ENCODE data around the gene WASHC1.
"Not testable (repeated sequence)": the region's sequence is repeated elsewhere in the genome, so short reads cannot be mapped to it uniquely, and the experiment has no call there.

WASHC1 gene

DNA sequence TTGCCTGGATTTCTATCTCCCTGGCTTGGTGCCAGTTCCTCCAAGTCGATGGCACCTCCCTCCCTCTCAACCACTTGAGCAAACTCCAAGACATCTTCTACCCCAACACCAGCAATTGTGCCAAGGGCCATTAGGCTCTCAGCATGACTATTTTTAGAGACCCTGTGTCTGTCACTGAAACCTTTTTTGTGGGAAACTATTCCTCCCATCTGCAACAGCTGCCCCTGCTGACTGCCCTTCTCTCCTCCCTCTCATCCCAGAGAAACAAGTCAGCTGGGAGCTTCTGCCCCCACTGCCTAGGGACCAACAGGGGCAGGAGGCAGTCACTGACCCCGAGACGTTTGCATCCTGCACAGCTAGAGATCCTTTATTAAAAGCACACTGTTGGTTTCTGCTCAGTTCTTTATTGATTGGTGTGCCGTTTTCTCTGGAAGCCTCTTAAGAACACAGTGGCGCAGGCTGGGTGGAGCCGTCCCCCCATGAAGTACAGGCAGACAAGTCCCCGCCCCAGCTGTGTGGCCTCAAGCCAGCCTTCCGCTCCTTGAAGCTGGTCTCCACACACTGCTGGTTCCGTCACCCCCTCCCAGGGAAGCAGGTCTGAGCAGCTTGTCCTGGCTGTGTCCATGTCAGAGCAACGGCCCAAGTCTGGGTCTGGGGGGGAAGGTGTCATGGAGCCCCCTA is 15.0 kb downstream of the WASHC1 start:
- DNase-seq, result not testable (repeated sequence)

DNA sequence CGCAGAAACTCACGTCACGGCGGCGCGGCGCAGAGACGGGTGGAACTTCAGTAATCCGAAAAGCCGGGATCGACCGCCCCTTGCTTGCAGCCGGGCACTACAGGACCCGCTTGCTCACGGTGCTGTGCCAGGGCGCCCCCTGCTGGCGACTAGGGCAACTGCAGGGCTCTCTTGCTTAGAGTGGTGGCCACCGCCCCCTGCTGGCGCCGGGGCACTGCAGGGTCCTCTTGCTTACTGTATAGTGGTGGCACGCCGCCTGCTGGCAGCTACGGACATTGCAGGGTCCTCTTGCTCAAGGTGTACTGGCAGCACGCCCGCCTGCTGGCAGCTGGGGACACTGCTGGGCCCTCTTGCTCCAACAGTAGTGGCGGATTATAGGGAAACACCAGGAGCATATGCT is 18.1 kb downstream of the WASHC1 start:
- peak in 4 of 5 experiments; percentile 54 to 70 (median 63) for DNase-seq

- peak in 2 of 5 experiments; percentile 14 to 27 for DNase-seq
Observed at GRCh38 chr9:10653-11053, 18.6 kb downstream of the WASHC1 start.

GRCh38 chr9:10207-10606 is 19.0 kb downstream of the WASHC1 start:
- peak in 1 of 5 experiments; percentile 22 for DNase-seq

Measured in T-helper 2 cell (primary cell).